GM18502 (cell line): Measurements from ENCODE around the gene CTSL.

Experiments
- ATAC-seq: cut with Tn5 transposase; IDR thresholded peaks from one replicate; pipeline ENCODE4 v1.9.1; 2021; ENCODE audit warnings: mild to moderate bottlenecking; ENCODE audit not compliant: unreplicated experiment, poor library complexity

CTSL gene

GRCh38 chr9:87698069-87698809 lies 27.7 kb upstream of the CTSL start:
- no peak for ATAC-seq

GRCh38 chr9:87699835-87700234 lies 26.1 kb upstream of the CTSL start:
- no peak for ATAC-seq

GRCh38 chr9:87701491-87701890 lies 24.4 kb upstream of the CTSL start:
- no peak for ATAC-seq

- ATAC-seq, result no peak
Measured at GRCh38 chr9:87701931-87702421, 23.9 kb upstream of the CTSL start.

DNA sequence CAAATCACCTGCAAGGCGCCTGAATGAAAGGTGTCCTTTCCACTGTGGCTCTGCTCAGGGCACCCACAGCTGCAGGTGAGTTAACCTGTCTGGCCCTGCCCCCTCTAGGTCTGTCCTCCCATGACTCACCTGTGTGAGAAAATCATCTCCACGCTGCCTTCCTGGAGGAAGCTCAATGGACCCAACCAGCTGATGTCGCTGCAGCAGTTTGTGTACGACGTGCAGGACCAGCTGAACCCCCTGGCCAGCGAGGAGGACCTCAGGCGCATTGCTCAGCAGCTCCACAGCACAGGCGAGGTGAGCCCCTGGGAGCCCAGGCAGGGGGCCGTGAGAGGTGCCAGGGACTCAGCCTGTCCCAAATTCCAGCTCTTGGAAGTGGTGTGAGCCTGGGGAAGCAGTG lies 23.0 kb upstream of the CTSL start:
- no peak for ATAC-seq

DNA sequence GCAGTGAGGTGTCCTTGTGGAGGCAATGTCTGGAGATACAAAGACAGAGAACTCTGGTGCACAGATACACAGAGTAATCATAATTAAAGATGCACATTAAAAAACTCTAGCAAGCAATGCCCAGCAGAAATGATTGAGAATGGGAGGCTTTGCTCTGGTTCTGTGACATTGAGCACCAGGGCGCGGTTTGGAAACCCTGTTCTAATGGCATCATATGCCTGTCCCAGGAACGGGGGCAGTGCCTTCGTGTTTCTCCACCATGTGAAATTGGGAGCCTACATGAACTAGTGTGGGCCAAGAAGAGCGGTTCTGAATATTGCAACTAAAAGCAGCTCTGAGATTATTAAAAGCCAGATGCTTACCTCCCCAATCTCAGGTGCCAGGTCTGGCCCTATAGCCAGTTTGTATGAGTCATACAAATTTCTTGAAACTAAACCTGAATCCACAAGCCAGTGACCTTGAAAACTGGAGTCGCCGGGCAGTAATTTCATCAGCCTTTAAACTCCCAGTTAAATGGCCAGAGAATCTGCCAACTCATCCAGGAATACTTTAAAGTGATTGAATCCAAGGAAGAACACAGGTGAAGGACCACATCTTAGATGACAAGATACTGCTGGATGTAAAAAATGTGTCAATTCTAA lies 22.2 kb upstream of the CTSL start:
- ATAC-seq, result no peak

- no peak for ATAC-seq
Measured at GRCh38 chr9:87704342-87704741, 21.6 kb upstream of the CTSL start.

DNA sequence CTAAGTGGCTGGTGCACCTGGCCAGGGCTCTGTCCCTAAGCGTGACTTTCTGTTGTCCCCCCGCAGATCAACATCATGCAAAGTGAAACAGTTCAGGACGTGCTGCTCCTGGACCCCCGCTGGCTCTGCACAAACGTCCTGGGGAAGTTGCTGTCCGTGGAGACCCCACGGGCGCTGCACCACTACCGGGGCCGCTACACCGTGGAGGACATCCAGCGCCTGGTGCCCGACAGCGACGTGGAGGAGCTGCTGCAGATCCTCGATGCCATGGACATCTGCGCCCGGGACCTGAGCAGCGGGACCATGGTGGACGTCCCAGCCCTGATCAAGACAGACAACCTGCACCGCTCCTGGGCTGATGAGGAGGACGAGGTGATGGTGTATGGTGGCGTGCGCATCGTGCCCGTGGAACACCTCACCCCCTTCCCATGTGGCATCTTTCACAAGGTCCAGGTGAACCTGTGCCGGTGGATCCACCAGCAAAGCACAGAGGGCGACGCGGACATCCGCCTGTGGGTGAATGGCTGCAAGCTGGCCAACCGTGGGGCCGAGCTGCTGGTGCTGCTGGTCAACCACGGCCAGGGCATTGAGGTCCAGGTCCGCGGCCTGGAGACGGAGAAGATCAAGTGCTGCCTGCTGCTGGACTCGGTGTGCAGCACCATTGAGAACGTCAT lies 19.7 kb upstream of the CTSL start:
- no peak for ATAC-seq

- ATAC-seq, result no peak
Measured at GRCh38 chr9:87707805-87708506, 18.0 kb upstream of the CTSL start.

GRCh38 chr9:87708546-87708945 lies 17.4 kb upstream of the CTSL start:
- no peak for ATAC-seq

DNA sequence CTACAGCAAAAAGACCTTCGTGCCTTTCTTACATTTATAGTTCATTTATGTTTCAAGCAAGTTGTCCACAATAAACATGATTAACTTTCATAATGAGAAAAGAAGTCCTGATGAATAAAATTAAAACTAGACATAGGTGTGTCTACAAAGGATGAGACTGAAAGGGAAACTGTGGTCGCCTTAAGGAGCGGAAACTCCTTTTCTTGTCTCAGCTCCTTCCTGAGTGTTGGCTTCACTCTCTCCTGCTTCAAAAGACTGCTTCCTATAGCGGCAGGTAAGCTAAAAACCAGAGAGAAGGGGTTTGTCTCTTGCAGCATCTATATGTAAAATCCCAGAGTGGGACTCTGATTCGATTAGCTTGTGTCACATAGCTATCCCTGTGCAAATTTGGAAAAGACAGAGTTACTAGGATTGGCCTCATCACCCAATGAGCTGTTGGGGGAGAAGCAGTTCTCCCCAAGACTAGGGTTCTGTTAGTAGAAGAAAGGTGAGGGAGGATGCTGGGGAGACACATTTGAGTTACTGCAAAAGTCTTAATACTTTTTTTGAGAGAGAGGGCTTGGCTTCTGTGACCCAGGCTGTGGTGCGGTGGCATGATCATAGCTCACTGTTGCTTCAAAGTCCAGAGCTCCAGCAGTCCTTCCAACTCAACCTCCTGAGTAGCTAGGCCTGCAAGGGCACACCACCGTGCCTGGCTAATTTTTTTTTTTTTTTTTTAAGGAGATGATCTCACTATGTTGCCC lies 16.8 kb upstream of the CTSL start:
- ATAC-seq, result no peak

GRCh38 chr9:87710443-87710842 lies 15.5 kb upstream of the CTSL start:
- ATAC-seq, result no peak

DNA sequence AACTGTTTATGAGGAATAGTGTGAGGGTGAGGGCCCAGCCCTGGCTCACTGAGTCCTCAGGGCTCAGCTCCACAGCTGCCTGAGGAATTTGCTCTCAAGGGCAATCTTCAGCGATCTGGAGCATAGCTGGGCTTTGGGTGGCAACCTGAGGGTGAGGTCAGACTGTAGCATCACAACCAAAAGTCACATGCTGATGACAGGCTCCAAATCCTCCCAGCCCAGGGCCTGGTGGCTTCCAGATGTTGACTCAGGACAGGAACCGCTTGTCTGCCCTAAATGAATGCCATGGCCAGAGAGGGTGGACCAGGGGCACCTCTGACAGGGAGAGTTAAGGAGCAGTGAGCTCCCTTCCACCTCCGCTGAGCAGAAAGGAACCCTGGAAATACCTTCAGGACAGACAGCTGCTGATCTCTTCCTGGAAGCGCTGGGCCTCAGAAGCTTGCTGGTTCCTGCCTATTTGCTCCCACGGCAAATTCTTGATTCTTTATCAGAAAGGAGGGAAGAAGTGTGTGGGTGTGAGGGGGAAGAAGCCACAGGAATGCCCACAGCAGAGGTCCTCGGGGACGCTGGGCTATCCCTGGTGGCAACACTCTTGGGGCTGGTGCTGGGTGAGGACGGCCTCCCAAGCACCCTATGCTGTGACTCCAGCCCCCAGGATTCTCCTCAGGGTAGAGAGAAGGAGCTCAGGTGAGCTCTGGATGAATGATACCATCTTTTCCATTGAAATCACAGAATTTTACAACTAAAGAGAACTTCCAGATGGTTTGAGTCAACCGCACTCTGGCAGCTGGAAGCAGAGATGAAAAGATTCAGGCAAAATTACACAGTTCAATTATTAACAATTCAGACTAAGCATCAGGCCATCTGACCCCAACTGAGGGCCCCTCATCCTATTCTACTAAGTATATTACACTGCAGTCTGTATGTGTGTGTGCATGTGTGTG lies 13.8 kb upstream of the CTSL start:
- ATAC-seq, result no peak

GRCh38 chr9:87712801-87713277 lies 13.1 kb upstream of the CTSL start:
- ATAC-seq, result no peak

- ATAC-seq, result no peak
Measured at GRCh38 chr9:87713278-87713987, 12.5 kb upstream of the CTSL start.

GRCh38 chr9:87713988-87714330 lies 12.0 kb upstream of the CTSL start:
- ATAC-seq, result no peak

GRCh38 chr9:87714819-87715218 lies 11.1 kb upstream of the CTSL start:
- ATAC-seq, result no peak

DNA sequence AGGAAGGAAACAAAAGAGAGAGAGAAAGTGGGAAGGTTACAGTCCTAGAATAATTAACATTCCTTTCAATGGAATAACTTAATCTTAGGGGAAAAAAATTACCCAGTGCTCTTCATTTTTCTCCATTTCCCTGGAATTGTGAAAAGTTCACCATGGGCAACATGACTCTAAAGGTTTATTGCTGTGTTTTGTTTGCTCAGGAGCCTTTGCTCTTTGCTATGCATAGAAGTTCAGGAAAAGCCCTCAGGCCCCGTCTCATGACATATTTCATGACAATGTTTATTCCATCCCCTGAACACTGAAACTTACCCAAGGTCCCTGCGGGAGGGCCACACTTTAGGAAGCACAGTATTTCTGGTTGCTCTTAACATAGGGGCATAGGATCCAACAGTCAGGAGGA lies 9.8 kb upstream of the CTSL start:
- no peak for ATAC-seq
